HG03139 (cell line): ENCODE measurements around the gene DDX39B.
A peak's percentile ranks its signal among the peaks of the same experiment; 100 is the strongest.
"Not testable (repeated sequence)": the region's sequence is repeated elsewhere in the genome, so short reads cannot be mapped to it uniquely, and the experiment has no call there.

Experiments
- ATAC-seq: cut with Tn5 transposase; IDR thresholded peaks from one replicate; pipeline ENCODE4 v1.9.1; 2021; ENCODE audit not compliant: unreplicated experiment

The DDX39B gene

GRCh38 chr6:31541658-31542521 lies at the start of gene DDX39B:
DDX39B (minus strand) TSS chr6:31542003; CDS start chr6:31540532, 1,471 bp downstream.
- peak; percentile 42 for ATAC-seq

GRCh38 chr6:31590691-31591090 lies 48.9 kb upstream of the DDX39B start:
- ATAC-seq, result not testable (repeated sequence)

GRCh38 chr6:31588871-31589650 lies 47.3 kb upstream of the DDX39B start:
- ATAC-seq, result no peak

GRCh38 chr6:31587791-31588777 lies 46.3 kb upstream of the DDX39B start:
- no peak for ATAC-seq

- ATAC-seq, result no peak
Observed at GRCh38 chr6:31586599-31587281, 44.9 kb upstream of the DDX39B start.

GRCh38 chr6:31586008-31586407 lies 44.2 kb upstream of the DDX39B start, which contains the start of gene LST1:
LST1 (plus strand) TSS chr6:31586277; CDS start chr6:31587300, 1,023 bp downstream.
- no peak for ATAC-seq

- ATAC-seq, result no peak
Observed at GRCh38 chr6:31585491-31585890, 43.7 kb upstream of the DDX39B start.

- no peak for ATAC-seq
Observed at GRCh38 chr6:31582230-31582643, 40.4 kb upstream of the DDX39B start, which contains the start of gene LTB. LTB (minus strand) TSS chr6:31582424; CDS start chr6:31582417, 7 bp downstream.

GRCh38 chr6:31581434-31582229 lies 39.8 kb upstream of the DDX39B start:
- no peak for ATAC-seq

GRCh38 chr6:31580807-31581433 lies 39.1 kb upstream of the DDX39B start:
- ATAC-seq, result no peak

- ATAC-seq, result no peak
Observed at GRCh38 chr6:31580438-31580740, 38.6 kb upstream of the DDX39B start.

GRCh38 chr6:31579546-31580437 lies 38.0 kb upstream of the DDX39B start:
- ATAC-seq, result no peak

- ATAC-seq, result no peak
Observed at GRCh38 chr6:31579119-31579505, 37.3 kb upstream of the DDX39B start.

- no peak for ATAC-seq
Observed at GRCh38 chr6:31578184-31579118, 36.6 kb upstream of the DDX39B start.

- ATAC-seq, result no peak
Observed at GRCh38 chr6:31577579-31577966, 35.8 kb upstream of the DDX39B start.

- ATAC-seq, result no peak
Observed at GRCh38 chr6:31576897-31577578, 35.2 kb upstream of the DDX39B start.
